Suprapubic skin (tissue), 4 donors: ENCODE measurements around the gene FXYD5. TPM values are rescaled to one million over a fixed set of nuclear protein-coding genes. Genes with fewer than 3 reads are reported as not detected.
A peak's percentile ranks its signal among the peaks of the same experiment; 100 is the strongest.
"Not testable (repeated sequence)": the region's sequence is repeated elsewhere in the genome, so short reads cannot be mapped to it uniquely, and the experiment has no call there.

Source experiments
- DNase-seq, 2 donors: peaks; one replicate each; pipeline ENCODE4 v3.0.0-alpha.2; 2019; ENCODE audit warnings: low spot score in 2 of 2
- H3K27ac ChIP-seq: fragments of 200-600 bp; sonication (generic); one replicate; pipeline ENCODE4 v1.5.1; 2019
- H3K27me3 ChIP-seq: fragments of 200-600 bp; sonication (generic); one replicate; pipeline ENCODE4 v1.5.1; 2019
- H3K36me3 ChIP-seq: fragments of 200-600 bp; sonication (generic); one replicate; pipeline ENCODE4 v1.5.1; 2019
- H3K4me1 ChIP-seq: fragments of 200-600 bp; sonication (generic); one replicate; pipeline ENCODE4 v1.5.1; 2019
- H3K4me3 ChIP-seq: fragments of 200-600 bp; sonication (generic); one replicate; pipeline ENCODE4 v1.5.1; 2019; ENCODE audit warnings: mild to moderate bottlenecking
- H3K9me3 ChIP-seq: fragments of 200-600 bp; sonication (generic); one replicate; pipeline ENCODE4 v1.5.1; 2019
- CTCF ChIP-seq, 2 donors: fragments of 200-600 bp in 1 of 2; fragments of 450-650 bp in 1 of 2; sonication (generic) in 1 of 2; IDR thresholded peaks; one replicate each; pipeline ENCODE4 v1.5.1; 2016 to 2019; ENCODE audit warnings: antibody characterized with exemption in 2 of 2, mild to moderate bottlenecking in 1 of 2, moderate library complexity in 1 of 2
- EP300 ChIP-seq: sonication (generic); formaldehyde crosslinking; IDR thresholded peaks from one replicate; pipeline ENCODE4 v1.6.1; 2017; ENCODE audit warnings: antibody characterized with exemption
- POLR2A ChIP-seq, 2 donors: fragments of 450-650 bp; IDR thresholded peaks; one replicate each; pipeline ENCODE4 v1.6.1; 2017; ENCODE audit warnings: antibody characterized with exemption in 2 of 2, mild to moderate bottlenecking in 2 of 2, moderate library complexity in 2 of 2
- POLR2AphosphoS5 ChIP-seq, 3 donors: sonication (generic); formaldehyde crosslinking; IDR thresholded peaks; one replicate each; pipeline ENCODE4 v1.6.1; 2017; ENCODE audit warnings: antibody characterized with exemption in 3 of 3
- WGBS: methylation state at CpG from one replicate; pipeline ENCODE4 v1.1.5; 2018; 5-methylcytosine and 5-hydroxymethylcytosine counted together
- total RNA-seq, 4 donors: library from RNA; depleted of rRNA; stranded (reverse); fragments of >200 nt; gene quantifications; one replicate each; pipeline ENCODE4 v1.1.0, GENCODE V29; 2016

The FXYD5 gene
- total RNA-seq, 4 donors from 2014 or later: 29.8 to 64.8 (median 37.7) TPM

GRCh38 chr19:35150445-35150844 is 4.1 kb upstream of the FXYD5 start:
- Histone ChIP-seq H3K27ac (no peak overlapping the region), H3K4me3 (no peak overlapping the region), H3K9me3 (no peaks in the 10 kb centered on the region), H3K4me1 (peaks cover 23% of the 10 kb centered on the region), H3K36me3 (no peaks in the 10 kb centered on the region), H3K27me3 (peaks cover 7% of the 10 kb centered on the region)
- DNase-seq: no peak
- TF ChIP-seq CTCF (IDR thresholded peaks at IDR 0.05) (no peak), POLR2AphosphoS5 (IDR thresholded peaks at IDR 0.05) (no peak), POLR2A (IDR thresholded peaks at IDR 0.05) (no peak), EP300 (no peak)
- 70% methylated on average over 2 of the region's 2 CpGs for WGBS

GRCh38 chr19:35151273-35152065 is 3.1 kb upstream of the FXYD5 start:
- Histone ChIP-seq H3K27ac (no peak overlapping the region), H3K4me1 (peaks cover 28% of the 10 kb centered on the region), H3K9me3 (no peaks in the 10 kb centered on the region), H3K27me3 (peaks cover 7% of the 10 kb centered on the region), H3K36me3 (no peaks in the 10 kb centered on the region), H3K4me3 (no peak overlapping the region)
- TF ChIP-seq POLR2AphosphoS5 (IDR thresholded peaks at IDR 0.05) (no peak), EP300 (no peak), POLR2A (IDR thresholded peaks at IDR 0.05) (no peak), CTCF (IDR thresholded peaks at IDR 0.05) (no peak)
- DNase-seq: no peak
- 94% methylated on average over 20 of the region's 20 CpGs for WGBS

GRCh38 chr19:35153129-35153522 is 1.4 kb upstream of the FXYD5 start:
- H3K27me3 ChIP-seq, H3K27ac ChIP-seq, DNase-seq, H3K4me3 ChIP-seq, H3K9me3 ChIP-seq: not testable (repeated sequence)
- Histone ChIP-seq H3K4me1 (peaks cover 28% of the 10 kb centered on the region), H3K36me3 (peaks cover 10% of the 10 kb centered on the region)
- WGBS: 73% methylated on average over 10 of the region's 10 CpGs

- Histone ChIP-seq H3K4me3 (peak overlapping the region; percentile 83), H3K27me3 (peaks cover 7% of the 10 kb centered on the region), H3K4me1 (peaks cover 28% of the 10 kb centered on the region), H3K9me3 (no peaks in the 10 kb centered on the region), H3K36me3 (peaks cover 18% of the 10 kb centered on the region), H3K27ac (peak overlapping the region; percentile 85)
- DNase-seq: peak; percentile 82 to 83
- 4% methylated on average over 16 of the region's 36 CpGs for WGBS
- TF ChIP-seq CTCF (IDR thresholded peaks at IDR 0.05) (peak in 1 of 2 donors; percentile 74), POLR2AphosphoS5 (IDR thresholded peaks at IDR 0.05) (no peak), POLR2A (IDR thresholded peaks at IDR 0.05) (no peak)
Observed at GRCh38 chr19:35153701-35154524, 622 bp upstream of the FXYD5 start.

GRCh38 chr19:35155441-35155840 is 906 bp downstream of the FXYD5 start:
- H3K4me3 ChIP-seq: peak overlapping the region; percentile 83
- H3K27ac ChIP-seq: no peak overlapping the region
- TF ChIP-seq EP300: no peak
- TF ChIP-seq POLR2AphosphoS5 (IDR thresholded peaks at IDR 0.05): no peak
- TF ChIP-seq CTCF (IDR thresholded peaks at IDR 0.05): no peak
- TF ChIP-seq POLR2A (IDR thresholded peaks at IDR 0.05): no peak
- peaks cover 7% of the 10 kb centered on the region for H3K27me3 ChIP-seq
- peaks cover 28% of the 10 kb centered on the region for H3K4me1 ChIP-seq
- H3K9me3 ChIP-seq: no peaks in the 10 kb centered on the region
- 20% methylated on average over 4 of the region's 17 CpGs for WGBS
- peaks cover 32% of the 10 kb centered on the region for H3K36me3 ChIP-seq
- no peak for DNase-seq
